Fibroblast of gingiva (primary cell): ENCODE data around the gene TTC24.

Experiments used
- DNase-seq: peaks from one replicate; pipeline ENCODE4 v3.0.0-alpha.2; 2011; ENCODE audit warnings: low read depth

TTC24 gene

GRCh38 chr1:156579472-156579871 lies at the start of gene TTC24:
TTC24 (plus strand) TSS chr1:156579723; CDS start chr1:156581365, 1,642 bp downstream.
- no peak for DNase-seq

DNA sequence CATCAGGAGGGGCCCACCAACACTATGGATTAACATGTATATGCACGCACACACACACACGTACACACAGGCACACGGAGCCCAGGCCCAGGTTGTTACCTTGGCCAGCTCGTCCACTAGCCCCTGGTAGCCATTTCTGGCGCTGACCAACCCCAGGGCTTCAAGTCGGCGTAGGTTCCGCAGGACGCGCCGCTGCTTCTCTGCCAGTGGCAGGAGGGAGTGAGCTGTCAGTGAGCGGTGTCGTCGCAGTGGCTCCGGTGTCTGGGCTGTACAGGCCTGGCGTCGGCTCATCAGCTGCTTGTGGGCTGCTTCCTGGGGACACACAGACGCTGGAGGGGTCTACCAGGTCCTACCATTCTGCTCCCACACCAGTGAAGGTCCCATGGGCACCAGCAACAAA lies 49.5 kb upstream of the TTC24 start:
- DNase-seq = no peak

DNA sequence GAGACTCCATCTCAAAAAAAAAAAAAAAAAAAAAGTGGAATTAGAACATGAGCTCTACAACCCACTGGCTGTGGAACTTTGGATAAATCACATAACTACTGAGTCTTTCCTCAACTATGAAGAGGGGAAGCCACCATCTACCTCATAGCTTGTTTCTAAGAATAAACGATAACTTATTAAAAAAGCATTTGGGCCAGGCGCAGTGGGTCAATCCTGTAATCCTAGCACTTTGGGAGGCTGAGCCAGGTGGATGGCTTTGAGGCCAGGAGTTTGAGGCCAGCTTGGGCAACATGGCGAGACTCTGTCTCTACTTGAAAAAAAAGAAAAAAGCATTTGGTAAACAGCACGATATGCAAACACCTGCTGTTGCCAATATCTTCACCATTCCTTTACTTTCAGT lies 47.1 kb upstream of the TTC24 start:
- DNase-seq = no peak

- DNase-seq = no peak
Observed at GRCh38 chr1:156533568-156534220, 45.8 kb upstream of the TTC24 start.

DNA sequence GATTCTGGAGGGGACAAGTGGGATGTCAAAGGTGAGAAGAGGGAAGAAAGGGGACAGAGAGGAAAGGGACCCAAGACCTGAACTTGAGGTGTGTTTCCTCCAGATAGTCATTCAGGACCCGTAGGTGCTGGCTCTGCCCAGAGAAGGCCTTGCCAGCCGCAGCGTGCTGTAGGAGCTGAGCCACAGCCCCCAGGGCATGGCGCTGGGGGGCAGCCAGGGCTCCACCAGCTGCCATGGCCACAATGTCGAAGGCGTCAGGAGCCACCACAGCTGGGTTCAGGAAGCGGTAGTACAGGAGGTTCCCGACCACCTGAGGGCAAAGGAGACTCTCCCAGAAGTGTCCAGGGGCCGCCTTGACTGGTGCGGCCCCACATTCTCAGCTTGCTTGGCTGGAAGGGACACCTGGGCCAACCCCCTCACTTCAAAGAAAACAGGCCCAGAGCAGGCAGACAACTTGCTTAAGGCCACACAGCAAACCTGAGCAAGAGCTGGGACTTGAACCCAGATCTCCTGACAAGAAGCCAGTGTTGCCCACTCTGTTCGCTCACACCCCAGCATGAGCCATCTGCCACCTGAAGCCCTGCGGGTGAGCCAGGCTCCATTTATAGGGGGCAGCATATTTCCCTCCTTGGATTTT lies 45.0 kb upstream of the TTC24 start:
- no peak for DNase-seq

GRCh38 chr1:156537027-156537426 lies 42.5 kb upstream of the TTC24 start:
- DNase-seq = no peak

DNA sequence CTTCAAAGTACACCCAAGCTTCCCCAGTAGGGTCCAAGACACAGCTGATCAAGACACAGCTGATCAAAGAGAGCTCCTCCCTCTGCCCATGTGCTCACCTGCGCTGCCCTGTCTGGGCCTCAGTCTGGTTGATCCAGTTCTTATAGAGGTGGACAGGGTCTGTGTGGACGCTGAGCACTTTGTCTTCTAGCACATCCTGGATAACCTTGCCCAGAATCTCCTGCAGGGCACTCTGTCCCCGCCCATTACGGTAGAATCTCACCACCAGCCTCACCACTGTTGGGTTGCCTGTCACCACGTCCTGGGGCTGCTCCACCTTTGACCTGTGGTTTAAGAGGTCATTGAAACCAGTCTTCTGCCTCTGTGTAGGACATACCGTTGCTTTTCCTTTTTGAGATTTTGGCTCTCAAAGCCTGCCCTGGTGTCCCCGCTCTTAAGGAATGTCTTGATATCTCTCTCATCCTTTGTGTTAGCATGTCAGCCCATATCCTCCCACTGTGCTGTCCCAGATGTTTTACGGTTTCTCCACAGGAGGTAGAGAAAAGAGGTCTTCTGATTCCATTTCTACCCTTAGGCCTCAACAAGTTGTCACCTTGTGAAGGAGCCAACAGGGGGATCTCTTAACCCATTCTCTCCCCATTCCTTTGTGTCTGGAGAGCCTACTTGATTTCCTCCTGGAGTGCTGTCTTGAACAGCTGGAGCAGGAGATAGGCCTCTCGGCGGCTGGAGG lies 40.6 kb upstream of the TTC24 start:
- DNase-seq = no peak

DNA sequence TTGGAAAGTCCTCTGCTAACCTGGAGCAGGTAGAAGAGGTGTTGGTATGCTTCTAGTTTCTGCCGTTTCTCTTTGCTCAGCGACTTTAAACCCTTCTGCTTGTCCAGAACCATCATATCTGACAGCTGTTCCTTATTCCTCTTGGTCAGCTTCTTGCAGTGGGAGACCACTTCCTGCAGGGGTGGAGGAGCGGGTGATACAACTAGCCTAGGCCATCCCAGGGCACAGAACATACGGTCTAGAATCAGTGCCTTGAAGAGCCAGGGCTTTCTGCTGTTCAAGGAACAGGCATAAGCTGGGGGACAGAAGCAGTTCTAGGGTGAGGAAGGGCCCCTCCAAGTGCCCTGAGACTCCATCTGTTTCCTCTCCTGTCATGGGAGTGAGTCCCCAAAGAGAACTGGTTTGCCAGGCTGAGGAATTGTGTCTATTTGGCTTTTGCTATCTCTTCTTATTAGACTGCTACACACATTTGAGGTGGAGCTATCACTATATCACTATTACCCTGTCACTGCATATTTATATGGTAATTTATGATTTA lies 39.6 kb upstream of the TTC24 start:
- no peak for DNase-seq

GRCh38 chr1:156540955-156541354 lies 38.6 kb upstream of the TTC24 start:
- DNase-seq = no peak

DNA sequence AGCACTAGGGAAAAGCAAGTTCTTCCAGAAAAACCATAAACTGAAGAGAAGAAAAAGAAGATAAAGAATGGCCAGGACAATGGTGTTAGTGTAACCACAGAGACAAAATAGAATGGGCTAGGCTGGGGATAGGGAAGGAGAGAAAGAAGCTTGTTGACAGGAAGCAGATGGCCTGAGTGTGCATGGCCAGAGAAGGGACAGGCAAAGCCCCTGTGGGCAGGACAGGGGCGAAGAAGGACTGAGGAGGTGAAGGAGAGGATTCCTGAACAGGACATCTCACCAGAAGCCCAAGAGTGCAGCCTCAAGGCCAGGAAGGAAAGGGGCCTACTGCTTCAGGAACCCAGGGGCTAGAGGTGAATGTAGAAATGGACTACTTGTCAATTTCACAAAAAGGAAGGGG lies 36.5 kb upstream of the TTC24 start:
- no peak for DNase-seq

GRCh38 chr1:156544592-156545102 lies 34.9 kb upstream of the TTC24 start:
- DNase-seq = no peak

- no peak for DNase-seq
Observed at GRCh38 chr1:156546267-156546666, 33.3 kb upstream of the TTC24 start.

DNA sequence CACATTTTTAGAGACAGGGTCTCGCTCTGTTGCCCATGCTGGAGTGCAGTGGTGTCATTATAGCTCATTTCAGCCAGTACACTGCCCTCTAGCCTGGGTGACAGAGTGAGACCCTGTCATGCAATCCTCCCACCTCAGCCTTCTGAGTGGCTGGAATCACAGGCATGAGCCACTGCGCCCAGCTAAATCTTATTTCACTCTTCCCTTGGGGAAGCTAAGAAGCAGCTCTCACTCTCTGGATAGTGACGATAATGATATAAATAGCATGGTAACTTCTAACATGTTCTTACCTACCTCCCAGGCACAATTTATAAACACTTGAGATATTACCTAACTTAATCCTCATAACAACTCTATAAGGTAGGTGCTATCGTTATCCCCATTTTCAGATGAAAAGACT lies 32.1 kb upstream of the TTC24 start:
- DNase-seq = no peak

- no peak for DNase-seq
Observed at GRCh38 chr1:156547982-156548381, 31.5 kb upstream of the TTC24 start.

- no peak for DNase-seq
Observed at GRCh38 chr1:156549390-156549789, 30.1 kb upstream of the TTC24 start.

GRCh38 chr1:156549831-156550230 lies 29.7 kb upstream of the TTC24 start:
- DNase-seq = no peak

DNA sequence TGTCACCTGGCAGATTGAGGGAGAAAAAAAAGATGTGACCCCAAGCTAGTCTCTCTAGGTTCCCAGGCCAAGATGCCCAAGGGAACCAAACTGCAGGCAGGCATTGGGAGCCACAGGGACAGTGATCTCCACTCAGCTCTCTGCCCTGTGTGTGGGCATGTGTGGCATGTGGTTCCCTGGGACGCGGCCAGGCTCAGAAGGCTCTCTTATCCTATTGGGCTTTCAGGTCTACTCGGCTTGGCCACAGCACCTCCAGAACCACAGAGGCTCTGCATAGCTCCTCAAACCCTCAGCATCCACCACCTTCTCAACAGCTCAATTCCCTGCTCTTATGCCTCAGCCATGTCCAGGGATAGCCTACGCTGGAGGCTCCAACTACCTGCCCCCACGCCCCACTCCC lies 29.2 kb upstream of the TTC24 start:
- no peak for DNase-seq

GRCh38 chr1:156551066-156551643 lies 28.4 kb upstream of the TTC24 start:
- DNase-seq = no peak

GRCh38 chr1:156551869-156552268 lies 27.7 kb upstream of the TTC24 start:
- DNase-seq = no peak

- no peak for DNase-seq
Observed at GRCh38 chr1:156552518-156552917, 27.0 kb upstream of the TTC24 start.

- DNase-seq = peak; percentile 6
Observed at GRCh38 chr1:156552937-156553336, 26.6 kb upstream of the TTC24 start.

DNA sequence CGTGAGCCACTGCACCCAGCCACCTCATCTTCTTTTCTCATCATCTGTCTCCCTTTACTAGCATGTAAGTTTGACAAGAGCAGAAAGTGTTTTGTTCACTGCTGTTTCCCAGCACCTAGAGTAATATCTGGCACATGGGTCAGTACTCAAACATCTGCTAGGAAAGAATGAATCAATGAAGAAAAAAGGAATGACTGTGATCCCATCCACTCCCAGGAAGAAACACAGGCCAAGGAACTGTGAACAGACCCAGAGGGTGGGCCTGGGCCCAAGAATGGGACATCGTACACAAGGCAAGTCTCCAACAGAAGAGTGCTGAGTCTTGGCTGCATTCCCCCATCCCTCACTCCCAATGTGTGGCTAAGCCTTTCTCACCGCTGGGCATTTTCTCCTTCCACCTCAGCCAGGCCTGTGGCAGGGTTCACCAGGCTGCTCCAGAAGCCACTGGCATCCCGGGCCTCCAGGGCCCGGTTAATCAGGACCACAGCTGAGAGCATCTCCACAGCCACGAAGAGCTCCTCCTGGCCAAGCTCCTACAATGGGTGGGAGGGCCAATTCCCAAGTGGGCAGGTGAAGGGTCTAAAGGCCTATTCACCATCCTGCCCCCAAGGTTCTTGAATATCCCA lies 25.6 kb upstream of the TTC24 start:
- DNase-seq = no peak
